Hematopoietic multipotent progenitor cell treated with erythropoietin and hydrocortisone succinate and interleukin-3 and kit ligand, for 6 days (in vitro differentiated cells): ENCODE measurements around the gene ACSM6.
A peak's percentile ranks its signal among the peaks of the same experiment; 100 is the strongest.

Experiments
- DNase-seq: peaks from one replicate; pipeline ENCODE4 v3.0.0-alpha.2; 2015

The ACSM6 gene

DNA sequence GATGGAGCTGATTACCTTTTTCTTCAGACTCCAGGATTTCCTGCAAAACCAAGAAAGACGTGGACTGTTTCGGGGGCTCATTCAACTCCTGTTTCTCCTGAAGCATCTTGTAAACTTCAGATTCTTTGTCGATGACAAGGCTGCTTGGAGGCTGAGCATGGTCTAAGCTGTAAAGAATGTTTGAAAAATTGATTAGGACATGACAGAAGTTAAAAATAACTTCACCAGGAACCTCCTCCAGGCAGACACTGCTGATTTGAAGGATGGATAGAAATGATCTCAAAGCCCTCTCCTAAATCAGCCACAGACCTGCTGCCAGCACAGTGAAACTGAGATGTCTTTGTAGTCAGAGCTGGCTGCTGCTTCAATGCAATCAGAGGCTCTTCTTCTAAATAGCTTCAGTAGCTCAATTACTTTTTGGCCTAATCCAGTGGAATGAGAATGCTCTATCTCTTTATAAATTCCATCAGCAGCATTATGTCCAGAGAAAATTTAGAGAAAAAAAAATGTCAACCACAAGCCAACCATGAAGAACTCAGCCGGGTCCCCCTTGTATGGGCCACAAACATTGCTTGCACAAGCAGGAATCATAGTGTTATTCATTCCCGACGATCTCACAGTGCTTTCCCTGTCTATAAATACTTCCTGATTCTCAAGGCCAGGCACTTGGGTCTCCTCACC is 53.3 kb downstream of the ACSM6 start:
- DNase-seq: no peak

DNA sequence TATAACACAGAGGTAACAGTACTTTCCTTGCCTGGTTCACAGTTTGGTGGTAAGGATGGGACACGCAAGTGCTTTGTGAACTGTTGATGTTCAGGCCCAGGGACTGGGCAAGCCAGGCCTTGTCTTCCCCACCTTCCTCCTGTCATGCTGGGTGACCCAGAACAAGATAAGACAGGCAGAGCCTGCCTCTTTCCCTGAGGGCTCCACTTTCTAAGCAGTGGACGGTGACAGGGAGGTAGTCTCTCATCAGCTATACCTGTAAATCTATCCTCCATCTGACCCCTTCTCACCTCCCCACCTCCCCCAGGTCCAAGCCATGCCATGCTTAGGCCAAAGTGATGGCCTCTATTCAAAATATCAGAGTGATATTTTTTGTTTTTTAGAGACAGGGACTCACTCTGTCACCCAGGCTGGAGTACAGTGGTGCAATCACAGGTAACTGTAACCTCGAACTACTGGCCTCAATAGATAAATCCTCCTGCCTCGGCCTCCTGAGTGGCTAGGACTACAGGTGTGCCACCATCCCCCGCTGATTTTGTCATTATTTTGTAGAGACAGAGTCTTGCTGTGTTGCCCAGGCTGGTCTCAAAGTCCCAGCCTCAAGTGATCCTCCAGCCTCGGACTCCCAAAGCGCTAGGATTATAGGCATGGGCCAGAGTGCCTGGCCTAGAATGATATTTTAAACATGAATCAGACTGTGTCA is 54.0 kb downstream of the ACSM6 start:
- no peak for DNase-seq

GRCh38 chr10:95248989-95249388 is 55.0 kb downstream of the ACSM6 start:
- DNase-seq: no peak

DNA sequence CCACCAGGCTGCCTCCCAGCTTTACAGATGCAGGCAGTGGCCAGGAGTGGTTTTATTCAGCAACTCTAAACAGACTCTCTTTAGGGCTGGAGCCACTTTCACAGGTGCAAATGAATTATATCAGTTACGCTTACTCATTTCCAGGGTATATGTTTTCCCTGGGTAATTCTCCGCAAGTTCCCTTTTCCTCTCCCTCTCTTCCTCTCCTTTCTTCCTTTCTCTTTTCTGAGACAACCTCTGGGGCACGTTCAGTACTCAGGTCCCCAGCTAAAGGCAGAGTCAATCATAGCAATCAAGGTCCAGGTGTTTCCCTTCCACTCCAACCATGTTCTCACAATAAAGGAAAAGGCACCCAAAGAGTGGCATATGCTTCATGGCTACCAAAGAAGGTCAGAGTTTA is 55.4 kb downstream of the ACSM6 start:
- DNase-seq: no peak

GRCh38 chr10:95250856-95251255 is 56.8 kb downstream of the ACSM6 start:
- DNase-seq: no peak

- peak; percentile 24 for DNase-seq
These were observed 59.0 kb downstream of the ACSM6 start for GRCh38 chr10:95253007-95253406.

DNA sequence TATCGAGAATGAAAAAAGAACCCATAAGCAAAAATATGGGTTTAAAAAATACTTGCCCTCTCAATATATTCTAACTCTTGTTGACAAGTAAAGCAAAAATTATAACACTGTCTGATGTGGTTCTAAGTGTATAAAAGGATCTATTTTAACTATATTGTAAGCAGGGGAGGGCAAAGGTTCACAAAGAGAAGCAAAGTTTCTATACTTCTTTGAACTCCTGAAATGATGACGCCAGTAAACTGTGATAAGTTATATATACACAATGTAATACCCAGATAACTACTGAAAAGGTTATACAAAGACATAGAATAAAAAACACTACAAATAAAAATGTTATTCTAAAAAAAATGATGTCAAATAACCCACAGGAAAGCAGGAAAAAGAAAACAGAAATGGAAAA is 59.6 kb downstream of the ACSM6 start:
- DNase-seq: no peak

GRCh38 chr10:95254629-95255028 is 60.6 kb downstream of the ACSM6 start:
- DNase-seq: no peak

GRCh38 chr10:95256268-95256667 is 62.2 kb downstream of the ACSM6 start:
- DNase-seq: no peak

DNA sequence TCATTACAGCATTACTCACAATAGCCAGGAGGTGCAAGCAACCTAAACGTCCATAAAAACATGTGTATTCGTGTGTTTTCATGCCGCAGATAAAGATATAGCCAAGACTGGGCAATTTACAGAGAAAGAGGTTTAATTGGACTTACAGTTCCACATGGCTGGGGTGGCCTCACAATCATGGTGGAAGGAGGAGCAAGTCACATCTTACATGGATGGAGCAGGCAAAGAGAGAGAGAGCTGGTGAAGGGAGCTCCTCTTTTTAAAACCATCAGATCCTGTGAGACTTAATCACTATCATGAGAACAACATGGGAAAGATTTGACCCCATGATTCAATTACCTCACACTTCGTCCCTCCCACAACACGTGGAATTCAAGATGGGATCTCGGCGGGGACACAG is 63.8 kb downstream of the ACSM6 start:
- no peak for DNase-seq

GRCh38 chr10:95260397-95260881 is 66.4 kb downstream of the ACSM6 start:
- peak; percentile 46 for DNase-seq

DNA sequence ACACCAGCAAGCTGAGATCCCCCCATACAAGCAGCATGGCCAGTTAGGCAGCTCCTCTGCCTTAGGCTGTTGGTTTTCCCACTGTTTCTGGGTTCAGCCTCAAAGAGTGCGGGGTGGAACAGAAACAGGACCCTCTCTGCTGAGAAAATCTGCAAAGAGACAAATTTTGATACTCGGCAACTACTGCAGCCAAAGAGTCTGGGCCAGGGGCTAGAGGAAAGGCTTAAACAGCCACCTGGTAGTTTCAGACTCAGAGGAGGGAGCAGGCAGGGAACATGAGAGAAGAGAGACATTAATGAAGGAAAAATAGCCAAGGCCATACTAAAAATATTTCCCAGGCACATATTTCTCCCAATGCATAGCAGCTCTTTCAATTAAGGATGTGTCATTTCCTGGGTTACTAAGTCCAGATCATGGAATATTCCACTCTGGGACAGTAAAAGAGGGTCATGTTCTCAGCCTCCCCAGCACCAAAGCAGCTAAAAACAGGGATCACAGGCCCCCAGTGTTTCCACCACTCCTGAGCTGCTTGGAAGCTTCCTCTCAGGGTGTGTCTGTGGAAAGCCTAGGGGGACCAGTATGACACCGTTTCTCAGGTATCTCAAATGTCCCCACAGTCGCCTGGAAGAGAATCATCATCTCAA is 67.0 kb downstream of the ACSM6 start:
- DNase-seq: no peak

DNA sequence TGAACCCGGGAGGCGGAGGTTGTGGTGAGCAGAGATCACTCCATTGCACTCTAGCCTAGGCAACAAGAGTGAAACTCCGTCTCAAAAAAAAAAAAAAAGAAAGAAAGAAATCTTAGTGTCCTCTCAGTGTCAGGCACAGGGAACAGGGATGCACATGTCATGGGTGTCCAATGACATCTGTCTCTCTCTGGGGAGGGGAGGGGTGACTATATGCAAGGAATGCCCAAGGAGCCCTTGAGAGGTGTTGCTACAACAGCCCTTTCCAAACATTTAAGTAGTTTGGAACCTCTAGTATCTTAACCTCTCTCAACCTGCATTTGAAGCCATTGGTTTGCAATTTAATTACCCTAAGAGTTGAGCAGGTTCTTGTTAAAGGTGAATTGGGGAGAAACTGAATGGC is 67.9 kb downstream of the ACSM6 start:
- DNase-seq: no peak

GRCh38 chr10:95262763-95263518 is 68.9 kb downstream of the ACSM6 start:
- no peak for DNase-seq

GRCh38 chr10:95263864-95264226 is 69.8 kb downstream of the ACSM6 start:
- DNase-seq: no peak

DNA sequence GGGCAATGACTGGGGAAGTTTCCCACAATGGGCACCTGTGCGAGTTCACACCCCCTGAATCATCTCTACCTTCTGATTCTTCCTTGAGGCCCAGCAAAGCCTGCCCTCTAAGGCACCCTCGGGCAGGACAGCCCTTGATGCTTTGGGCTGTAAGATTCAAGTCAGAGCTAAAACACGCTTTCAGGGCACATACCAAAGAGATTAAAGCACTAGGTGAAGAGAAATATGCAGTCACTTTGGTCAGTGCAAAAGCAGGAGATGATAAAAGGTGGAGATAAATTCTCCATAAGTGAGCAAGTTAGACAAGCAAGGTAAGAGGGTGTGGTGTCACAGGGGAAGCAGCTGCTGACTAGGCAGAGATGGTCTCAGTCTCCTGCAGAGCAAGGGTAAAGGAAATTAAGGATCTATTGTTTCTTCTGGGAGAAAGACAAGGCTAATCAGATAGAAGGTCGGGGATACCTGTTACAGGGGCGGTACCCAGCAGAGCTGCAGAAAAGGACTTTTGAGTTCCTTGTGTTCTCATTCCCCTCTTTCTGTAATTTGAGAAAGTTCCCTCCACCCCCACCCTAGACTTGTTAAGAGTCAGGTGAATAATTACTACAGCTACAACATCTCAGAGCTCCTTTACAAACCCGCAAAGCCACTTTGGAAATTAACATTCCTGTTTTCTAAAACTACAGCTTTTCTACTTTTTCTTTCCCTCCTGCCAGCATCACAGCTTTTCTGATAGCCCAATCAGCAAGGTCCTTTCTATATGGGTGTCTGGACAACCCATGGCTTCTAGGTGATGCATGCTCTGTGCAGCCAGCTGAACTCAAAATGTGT is 70.4 kb downstream of the ACSM6 start:
- no peak for DNase-seq

GRCh38 chr10:95265572-95265971 is 71.5 kb downstream of the ACSM6 start:
- no peak for DNase-seq

GRCh38 chr10:95266674-95267095 is 72.6 kb downstream of the ACSM6 start:
- DNase-seq: peak; percentile 94

- DNase-seq: no peak
These were observed 73.2 kb downstream of the ACSM6 start for GRCh38 chr10:95267251-95267650.

DNA sequence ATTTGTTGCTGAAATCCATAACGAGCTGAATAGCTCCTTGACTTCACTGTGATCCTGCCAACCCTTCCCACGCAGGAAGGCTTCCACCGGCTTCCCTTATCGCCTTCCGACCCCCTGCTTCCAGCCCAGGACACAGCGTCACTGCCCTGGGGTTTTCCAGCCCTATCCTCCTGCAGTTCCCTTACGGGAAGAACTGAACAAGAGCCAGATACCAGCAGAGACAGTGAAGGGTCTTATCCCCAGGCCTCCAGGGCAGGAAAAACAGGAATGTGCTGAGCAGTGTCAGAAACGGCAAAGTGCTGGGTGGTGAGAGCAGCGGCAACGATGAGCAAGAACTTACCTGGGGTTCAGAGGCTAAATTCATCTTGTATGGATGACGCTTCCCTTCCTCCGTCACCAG is 74.4 kb downstream of the ACSM6 start:
- DNase-seq: no peak

DNA sequence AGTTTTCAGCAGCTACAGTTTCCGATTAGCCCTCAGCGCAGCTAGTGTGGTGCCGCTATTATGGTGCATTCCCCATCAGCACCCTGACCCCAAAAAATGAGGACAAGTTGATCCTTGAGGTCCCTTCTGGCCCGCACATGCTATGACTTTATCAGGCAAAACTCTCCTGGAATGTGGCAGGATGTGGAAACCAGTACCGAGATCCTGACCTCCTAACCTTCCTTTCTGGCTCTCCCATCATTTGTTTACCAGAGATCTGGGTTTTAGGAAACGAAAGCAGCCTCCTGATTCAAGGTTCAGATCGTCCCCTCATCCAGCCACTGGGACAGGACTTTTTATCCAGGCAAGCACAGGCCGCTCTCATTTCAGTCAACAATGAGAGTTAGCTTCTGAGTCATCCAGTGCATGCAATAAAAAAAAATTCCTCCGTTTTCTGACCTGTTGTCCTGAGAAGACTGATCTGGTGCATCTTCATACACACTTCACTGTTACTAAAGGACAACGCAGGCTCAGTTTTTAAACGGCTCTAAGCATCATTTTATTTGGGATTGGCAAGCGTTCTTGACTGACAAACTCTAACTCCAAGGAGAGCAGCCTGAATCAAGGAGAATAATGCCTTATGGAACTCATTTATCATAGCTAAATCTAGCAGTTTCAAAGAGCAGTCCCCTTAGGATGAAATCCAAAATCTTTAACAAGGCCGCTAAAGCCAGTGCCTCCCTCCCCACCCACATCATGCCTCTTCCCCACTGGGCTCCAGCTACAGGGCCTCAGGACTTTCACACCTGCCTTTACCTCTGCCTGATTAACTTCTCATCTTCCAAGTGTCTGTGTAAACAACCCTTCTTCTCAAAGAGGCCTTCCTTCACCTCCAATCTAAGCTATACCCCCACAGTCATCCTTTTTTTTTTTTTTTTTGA is 79.6 kb downstream of the ACSM6 start:
- no peak for DNase-seq
